Urinary bladder (tissue), 4 donors: ENCODE results near the gene IFIT1. TPM values are rescaled to one million over a fixed set of nuclear protein-coding genes. Genes with fewer than 3 reads are reported as not detected.
"Not testable (repeated sequence)": the region's sequence is repeated elsewhere in the genome, so short reads cannot be mapped to it uniquely, and the experiment has no call there.

Experiments
- DNase-seq: peaks from one replicate; pipeline ENCODE4 v3.0.0-alpha.2; 2015; ENCODE audit errors: extremely low spot score
- H3K27ac ChIP-seq: one replicate; pipeline ENCODE4 v1.5.1; 2013; ENCODE audit warnings: low read depth, mild to moderate bottlenecking, moderate library complexity
- H3K36me3 ChIP-seq: one replicate; pipeline ENCODE4 v1.6.1; 2013; ENCODE audit warnings: mild to moderate bottlenecking, moderate library complexity; ENCODE audit not compliant: insufficient read depth
- H3K4me1 ChIP-seq: one replicate; pipeline ENCODE4 v1.6.1; 2013; ENCODE audit warnings: mild to moderate bottlenecking, moderate library complexity; ENCODE audit not compliant: insufficient read depth
- H3K4me3 ChIP-seq: one replicate; pipeline ENCODE4 v1.5.1; 2013; ENCODE audit warnings: low read depth, low read length
- WGBS: extraction: QIAGEN DNeasy Blood & Tissue Kit; methylation state at CpG from one replicate; pipeline ENCODE4 v1.1.7; 2013; 5-methylcytosine and 5-hydroxymethylcytosine counted together
- polyA plus RNA-seq: library from polyadenylated mRNA; stranded (reverse); fragments of 200-250 nt; gene quantifications from one replicate; pipeline ENCODE4 v1.2.3, GENCODE V29; 2013
- total RNA-seq: library from RNA; depleted of rRNA; stranded (reverse); fragments of >200 nt; gene quantifications from one replicate; pipeline ENCODE4 v1.2.3, GENCODE V29; 2014
- donor health status: healthy with polysubstance abuse.
- donor health status: healthy.

IFIT1 gene
- total and polyA plus RNA-seq, 2 donors = 14.1 to 40.8 TPM

DNA sequence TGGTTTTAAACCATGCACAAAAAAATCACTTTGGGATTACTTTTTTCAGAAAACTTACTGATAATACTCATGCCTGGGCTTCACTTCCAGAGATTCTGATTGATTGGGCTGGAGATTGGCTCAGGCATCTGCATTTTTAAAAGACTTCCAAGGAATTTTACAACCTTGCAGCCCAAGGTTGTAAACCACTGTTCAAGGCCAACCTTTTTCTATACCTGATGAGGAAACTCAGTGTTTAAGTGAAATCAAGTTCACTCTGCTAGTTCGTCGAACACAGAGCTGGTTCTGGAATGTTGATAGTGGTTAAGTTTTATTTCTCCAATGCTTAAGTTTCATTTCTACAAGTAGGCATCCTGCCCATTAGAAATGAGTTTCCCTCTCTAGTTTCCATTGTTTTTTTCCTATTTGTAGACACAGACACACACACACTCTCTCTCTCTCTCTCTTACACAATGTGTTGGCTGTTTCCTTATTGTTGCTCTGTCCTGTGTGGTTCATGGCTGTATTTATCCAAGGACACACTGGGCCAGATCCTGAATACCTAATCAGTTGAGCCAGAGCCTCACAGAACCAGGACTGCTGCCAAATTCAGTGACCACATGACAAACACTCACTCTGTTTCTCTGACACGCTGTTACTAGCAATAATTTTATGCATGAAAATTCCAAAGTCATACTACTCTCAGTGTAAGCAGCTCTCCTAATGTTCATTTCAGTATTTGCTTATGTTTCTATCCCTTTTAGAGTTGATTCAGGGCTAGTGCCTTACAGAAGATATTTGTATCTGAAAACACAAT, 18.3 kb upstream of the IFIT1 start:
- no peak for DNase-seq
- H3K36me3 ChIP-seq = no peaks in the 10 kb centered on the region
- peaks cover 2% of the 10 kb centered on the region for H3K4me1 ChIP-seq
- no peak overlapping the region for H3K4me3 ChIP-seq
- peak overlapping the region; percentile 63 for H3K27ac ChIP-seq
- WGBS = 4% methylated on average over 3 of the region's 3 CpGs

DNA sequence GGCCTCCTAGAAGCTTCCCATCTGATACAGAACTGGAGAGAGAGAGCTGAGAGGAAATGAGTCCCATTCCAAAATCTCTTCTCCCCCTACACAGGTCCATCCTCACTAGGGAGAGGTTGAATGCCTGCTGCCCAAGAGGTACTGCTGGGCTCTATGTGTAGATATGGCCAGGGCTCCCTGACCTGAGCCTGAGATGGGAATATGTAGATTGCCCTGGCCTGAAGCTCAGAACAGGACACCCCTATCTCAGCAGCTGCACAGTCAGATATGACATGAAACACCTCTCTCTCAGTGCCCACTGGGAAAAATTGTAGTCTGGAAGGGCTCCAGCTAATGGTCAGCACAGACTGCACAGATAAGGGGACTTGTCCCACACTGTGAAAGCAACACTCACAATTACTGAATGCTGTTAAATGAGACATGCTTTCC, 17.7 kb upstream of the IFIT1 start:
- Histone ChIP-seq H3K4me3 (no peak overlapping the region), H3K36me3 (no peaks in the 10 kb centered on the region), H3K4me1 (peaks cover 2% of the 10 kb centered on the region), H3K27ac (peak overlapping the region; percentile 55)
- no peak for DNase-seq

DNA sequence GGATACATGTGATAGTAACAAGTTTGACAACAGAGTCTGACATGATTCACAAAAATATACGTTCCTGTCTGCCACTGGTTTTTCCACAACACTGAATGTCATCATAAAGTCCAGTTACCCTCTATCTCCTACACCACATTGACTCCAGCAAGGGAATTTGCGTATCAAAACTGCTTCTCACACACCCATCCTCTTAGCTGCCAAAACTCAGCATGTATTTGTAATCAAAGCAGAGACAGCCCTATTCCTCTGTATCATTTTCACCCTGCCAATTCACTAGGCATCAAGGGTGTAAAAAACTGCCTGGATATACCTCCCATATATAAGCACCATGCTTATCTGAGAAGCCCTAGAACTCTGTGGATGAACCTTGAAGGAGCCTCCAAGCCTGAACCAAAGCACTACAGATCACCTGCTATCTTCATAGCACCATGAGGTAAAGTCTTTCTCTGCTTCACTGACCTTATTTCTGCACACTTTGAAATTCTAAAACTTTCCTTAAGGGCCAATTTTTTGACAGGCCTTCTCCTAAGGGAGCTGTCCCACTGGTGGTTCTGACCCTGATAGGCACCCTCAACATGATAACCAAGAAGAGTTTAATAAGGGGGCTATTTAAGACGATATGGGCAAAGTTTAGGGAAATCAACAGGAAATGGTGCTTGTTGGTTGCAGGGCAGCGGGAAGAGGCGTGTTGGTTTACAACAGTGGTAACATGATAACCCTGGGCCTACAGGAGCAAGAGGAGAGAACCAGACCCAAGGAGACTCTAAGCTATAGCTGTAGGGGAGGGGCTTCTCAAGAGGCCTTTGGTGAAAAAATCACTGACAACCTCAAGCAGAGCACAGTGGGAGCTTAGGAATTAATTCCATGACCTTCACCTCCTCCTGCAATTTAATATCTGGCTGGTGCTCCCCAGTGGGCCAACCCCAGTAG, 14.5 kb upstream of the IFIT1 start, which contains the start of gene IFIT1B:
IFIT1B (plus strand) TSS at position 352 of the 933 bp plus-strand sequence; CDS start at position 432, 80 bp downstream.
- no peaks in the 10 kb centered on the region for H3K36me3 ChIP-seq
- WGBS = 90% methylated on average over 5 of the region's 5 CpGs
- H3K27ac ChIP-seq = no peak within 1 kb of the TSS
- H3K4me1 ChIP-seq = peaks cover 2% of the 10 kb centered on the region
- no peak within 1 kb of the TSS for H3K4me3 ChIP-seq
- no peak for DNase-seq

DNA sequence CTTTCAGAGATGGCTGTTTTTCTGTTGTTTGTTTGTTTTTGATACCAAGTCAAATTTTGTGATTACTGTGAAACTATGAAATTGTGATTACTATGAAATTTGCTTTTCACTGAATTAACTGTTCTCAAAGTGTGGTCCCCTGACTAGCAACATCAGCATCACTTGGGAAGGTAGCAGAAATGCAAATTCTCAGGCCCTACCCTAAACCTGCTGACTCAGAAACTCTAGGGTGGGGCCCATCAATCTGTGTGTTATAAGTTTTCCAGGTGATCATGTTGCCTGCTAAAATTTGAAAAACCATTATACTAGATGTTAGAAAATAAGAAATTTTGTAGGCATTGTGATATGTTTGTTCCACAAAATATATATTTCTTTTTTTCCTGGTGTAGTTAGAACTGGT, 13.3 kb upstream of the IFIT1 start:
- no peaks in the 10 kb centered on the region for H3K36me3 ChIP-seq
- no peak overlapping the region for H3K27ac ChIP-seq
- H3K4me1 ChIP-seq = no peaks in the 10 kb centered on the region
- no peak for DNase-seq
- H3K4me3 ChIP-seq = no peak overlapping the region

DNA sequence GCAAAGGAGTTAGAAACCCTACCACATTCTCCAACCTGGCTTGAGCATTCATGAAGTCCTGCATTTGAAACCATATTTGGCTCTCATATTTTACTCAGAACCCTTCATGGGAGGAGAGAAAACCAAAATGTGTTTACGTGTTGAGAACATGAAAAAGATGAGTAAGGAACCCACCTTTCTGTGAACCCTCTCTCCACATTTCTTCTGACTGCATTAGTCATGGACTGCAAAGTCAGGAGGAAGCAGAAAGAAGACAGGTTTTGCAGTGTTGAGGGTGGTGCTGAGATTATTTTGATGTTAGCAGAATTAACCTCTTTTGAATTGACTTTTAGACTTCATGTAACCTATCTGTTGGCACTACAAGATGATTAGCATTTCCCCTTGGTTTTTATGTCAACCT, 9.7 kb upstream of the IFIT1 start:
- Histone ChIP-seq H3K4me3 (no peak overlapping the region), H3K36me3 (no peaks in the 10 kb centered on the region), H3K4me1 (no peaks in the 10 kb centered on the region), H3K27ac (no peak overlapping the region)
- 88% methylated on average over 1 of the region's 1 CpG for WGBS
- no peak for DNase-seq

DNA sequence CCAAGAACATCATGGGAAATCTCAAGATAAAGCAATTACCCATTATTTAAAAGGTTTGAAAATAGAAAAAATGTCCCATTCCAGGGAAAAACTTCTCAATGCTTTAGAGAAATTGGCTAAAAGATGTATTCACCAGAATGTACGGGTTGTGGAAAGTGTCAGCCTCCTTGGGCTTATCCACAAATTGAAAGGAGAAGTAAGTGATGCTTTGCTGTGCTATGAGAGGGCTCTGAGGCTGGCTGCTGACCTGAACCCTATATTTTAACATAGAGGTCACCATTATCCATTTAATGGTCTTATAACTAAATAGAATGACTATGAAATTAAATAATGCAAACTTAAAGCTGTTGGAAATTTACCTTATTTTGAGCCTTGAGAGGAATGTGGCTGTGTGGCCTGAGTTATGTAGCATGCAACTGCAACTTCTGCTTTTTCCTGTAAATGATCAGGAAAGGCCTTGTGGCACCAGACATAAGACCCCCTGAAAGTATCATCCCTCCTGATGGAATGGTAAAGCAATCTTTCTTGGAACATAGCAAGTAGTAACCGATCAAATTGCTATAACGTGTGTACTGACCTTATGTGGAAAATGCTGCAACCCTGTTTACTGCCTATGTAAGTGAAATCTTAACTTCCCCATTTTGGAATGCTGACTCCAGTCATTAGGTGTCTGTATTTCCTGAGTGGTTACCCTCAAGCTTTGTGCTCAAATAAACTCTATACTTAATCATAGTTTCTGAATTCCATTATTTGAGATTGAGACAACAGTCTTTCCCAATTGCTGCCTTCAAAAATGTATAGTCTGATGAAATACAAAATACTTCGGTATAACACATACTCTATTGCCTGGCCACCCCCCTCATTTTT, 7.7 kb upstream of the IFIT1 start:
- DNase-seq = no peak
- WGBS = 88% methylated on average over 4 of the region's 4 CpGs
- no peaks in the 10 kb centered on the region for H3K4me1 ChIP-seq
- no peak overlapping the region for H3K4me3 ChIP-seq
- H3K27ac ChIP-seq = no peak overlapping the region
- no peaks in the 10 kb centered on the region for H3K36me3 ChIP-seq

DNA sequence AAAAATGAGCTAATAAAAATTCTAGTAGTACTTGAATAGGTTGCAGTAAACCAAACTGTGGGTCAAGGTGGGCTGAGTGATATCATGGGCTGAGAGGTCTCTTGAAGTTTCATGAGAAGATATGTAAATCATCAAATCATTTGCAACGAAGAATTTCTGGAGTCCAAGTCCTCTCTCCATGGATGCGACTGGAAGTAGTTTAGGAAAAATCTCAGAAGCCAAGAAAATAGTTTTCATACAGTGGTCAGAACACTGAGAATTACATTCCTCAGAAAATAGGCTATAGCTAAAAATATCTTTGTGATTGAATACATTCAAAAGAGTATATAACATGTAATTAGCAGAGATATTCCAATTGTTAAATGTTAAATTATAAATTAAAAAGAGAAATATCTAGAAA, 3.6 kb upstream of the IFIT1 start:
- WGBS = 58% methylated on average over 2 of the region's 2 CpGs
- Histone ChIP-seq H3K4me3 (no peak overlapping the region), H3K4me1 (no peaks in the 10 kb centered on the region), H3K36me3 (no peaks in the 10 kb centered on the region), H3K27ac (no peak overlapping the region)
- DNase-seq = no peak

DNA sequence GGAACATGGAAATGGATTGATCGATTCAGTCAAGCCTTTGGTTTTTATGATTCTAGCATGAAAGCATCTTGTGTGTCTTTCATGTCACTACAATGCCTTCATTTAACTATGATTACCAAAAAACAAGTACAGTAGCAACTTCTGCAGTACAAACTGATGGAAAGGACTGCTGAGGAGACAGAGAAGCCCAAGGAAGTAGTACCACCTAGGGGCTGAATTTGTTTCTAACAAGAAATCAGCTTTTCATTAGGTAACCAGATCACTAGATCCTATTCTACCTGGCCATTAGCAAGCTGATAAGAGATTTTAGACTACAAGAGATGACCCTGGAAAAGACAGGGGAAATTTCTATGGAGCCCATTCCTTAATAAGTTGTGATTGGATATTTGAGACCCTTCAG, 3.2 kb upstream of the IFIT1 start:
- H3K4me3 ChIP-seq = no peak overlapping the region
- no peak for DNase-seq
- 91% methylated on average over 1 of the region's 1 CpG for WGBS
- H3K36me3 ChIP-seq = no peaks in the 10 kb centered on the region
- no peak overlapping the region for H3K27ac ChIP-seq
- H3K4me1 ChIP-seq = no peaks in the 10 kb centered on the region

DNA sequence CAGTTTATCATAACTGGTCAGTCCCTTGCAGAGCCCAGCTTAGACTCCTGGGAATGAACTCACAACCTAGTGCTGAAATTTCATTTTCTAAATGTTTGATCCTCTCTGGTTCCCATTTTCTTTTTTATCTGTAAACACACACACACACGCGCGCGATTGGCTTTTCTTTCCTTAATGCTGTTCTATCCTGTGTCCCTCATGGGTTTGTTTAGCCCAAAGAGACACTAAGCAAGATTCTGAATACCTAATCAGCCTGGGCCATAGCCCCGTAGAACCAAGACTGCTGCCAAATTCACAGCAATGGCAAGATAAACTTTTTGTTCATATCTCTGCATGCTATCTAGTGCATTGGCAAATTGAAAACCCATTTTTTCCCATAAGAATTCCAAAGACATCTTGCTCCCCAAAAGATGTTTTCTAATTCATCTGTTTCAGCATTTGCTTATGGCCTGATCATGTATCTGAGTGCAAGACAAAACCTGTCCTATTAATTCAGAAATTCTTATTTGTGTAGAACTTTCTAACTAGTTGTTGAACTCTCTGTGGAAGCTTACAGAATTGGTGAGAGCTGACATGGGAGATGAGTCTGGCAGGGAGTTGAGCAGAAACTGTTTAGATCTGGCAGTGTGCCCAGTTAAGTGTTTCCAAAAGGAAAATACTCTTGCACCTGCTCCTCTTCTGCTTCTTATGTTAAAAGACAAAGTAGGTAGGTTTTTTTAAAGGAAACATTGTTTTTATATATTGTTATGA, 1.8 kb upstream of the IFIT1 start:
- no peak for DNase-seq
- H3K27ac ChIP-seq = no peak overlapping the region
- no peak overlapping the region for H3K4me3 ChIP-seq
- no peaks in the 10 kb centered on the region for H3K4me1 ChIP-seq
- no peaks in the 10 kb centered on the region for H3K36me3 ChIP-seq
- 63% methylated on average over 5 of the region's 5 CpGs for WGBS

DNA sequence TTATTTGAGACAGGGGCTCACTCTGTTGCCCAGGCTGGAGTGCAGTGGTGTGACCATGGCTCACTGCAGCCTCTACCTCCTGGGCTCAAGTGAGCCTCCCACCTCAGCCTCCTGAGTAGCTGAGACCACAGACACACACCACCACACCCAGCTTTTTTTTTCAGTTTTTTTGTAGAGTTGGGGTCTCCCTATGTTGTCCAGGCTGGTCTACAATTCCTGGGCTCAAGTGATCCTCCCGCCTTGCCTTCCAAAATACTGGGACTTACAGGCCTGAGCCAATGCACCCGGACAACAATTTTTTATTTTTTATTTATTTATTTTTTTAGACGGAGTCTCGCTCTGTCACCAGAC, 1.2 kb upstream of the IFIT1 start:
- not testable (repeated sequence) for H3K4me1 ChIP-seq, H3K27ac ChIP-seq, H3K36me3 ChIP-seq, H3K4me3 ChIP-seq, DNase-seq
- 98% methylated on average over 4 of the region's 4 CpGs for WGBS

DNA sequence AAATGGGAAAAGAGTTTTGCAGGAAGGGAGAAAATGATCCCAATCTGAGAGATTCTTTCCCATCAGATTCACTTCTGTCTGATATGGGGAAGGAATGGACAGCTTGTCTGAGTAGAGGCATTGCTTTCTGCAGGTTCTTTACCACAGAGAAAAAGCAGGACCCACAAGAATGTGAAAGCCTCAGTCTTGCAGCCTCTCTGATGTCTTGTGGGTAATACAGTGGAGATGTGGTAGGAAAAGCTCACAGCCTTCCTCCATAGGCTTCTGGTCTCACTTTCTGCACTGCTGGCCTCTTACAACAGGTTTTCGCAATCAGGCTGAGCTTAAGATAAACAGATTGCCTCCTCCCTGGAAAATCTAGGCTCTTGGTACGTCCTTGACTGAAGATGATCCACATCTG, 551 bp downstream of the IFIT1 start:
- Histone ChIP-seq H3K4me3 (peak overlapping the region; percentile 55), H3K4me1 (no peaks in the 10 kb centered on the region), H3K27ac (no peak overlapping the region), H3K36me3 (no peaks in the 10 kb centered on the region)
- DNase-seq = no peak
- 5% methylated on average over 2 of the region's 2 CpGs for WGBS

DNA sequence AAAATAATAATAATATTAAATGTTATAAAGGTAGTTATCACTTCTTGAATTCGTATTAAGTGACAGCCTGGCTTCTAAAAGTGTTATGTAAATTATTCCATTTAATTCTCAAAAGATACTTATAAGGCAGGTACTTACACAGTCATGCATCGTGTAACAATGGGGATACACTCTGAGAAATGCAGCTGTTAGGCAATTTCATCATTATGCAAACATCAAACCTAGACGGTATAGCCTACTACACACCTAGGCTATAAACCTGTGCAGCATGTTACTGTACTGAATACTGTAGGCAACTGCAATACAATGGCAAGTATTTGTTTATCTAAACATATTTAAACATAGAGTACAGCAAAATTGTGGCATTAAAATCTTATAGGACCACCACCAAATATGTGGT, 1.5 kb downstream of the IFIT1 start:
- H3K4me1 ChIP-seq = no peaks in the 10 kb centered on the region
- 54% methylated on average over 3 of the region's 3 CpGs for WGBS
- no peaks in the 10 kb centered on the region for H3K36me3 ChIP-seq
- no peak for DNase-seq
- H3K27ac ChIP-seq = no peak overlapping the region
- H3K4me3 ChIP-seq = no peak overlapping the region

DNA sequence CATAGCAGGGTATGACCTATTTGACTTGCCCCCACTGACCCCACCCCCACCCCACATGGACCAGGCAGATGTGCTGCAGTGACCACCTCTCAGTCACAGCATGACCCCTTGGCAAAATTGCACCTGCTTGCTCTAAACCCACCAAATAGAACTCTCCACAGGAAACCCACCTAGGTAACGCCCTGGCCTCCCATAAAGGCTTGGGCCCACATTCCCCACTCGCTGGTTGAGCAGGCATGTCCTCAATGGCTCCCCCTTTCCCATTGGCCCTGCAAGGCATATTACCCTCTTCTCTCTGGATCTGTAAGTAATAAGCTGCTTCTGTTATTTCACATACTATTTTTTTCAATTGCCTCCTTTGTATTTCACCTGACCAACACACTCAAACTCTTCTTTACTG, 2.7 kb downstream of the IFIT1 start:
- H3K4me3 ChIP-seq = no peak overlapping the region
- H3K4me1 ChIP-seq = no peaks in the 10 kb centered on the region
- H3K36me3 ChIP-seq = no peaks in the 10 kb centered on the region
- WGBS = 95% methylated on average over 2 of the region's 2 CpGs
- DNase-seq = no peak
- no peak overlapping the region for H3K27ac ChIP-seq
